ENCODE measurements around the gene TRIM3. TPM values are rescaled to one million over a fixed set of nuclear protein-coding genes. Genes with fewer than 3 reads are reported as not detected.

The TRIM3 gene
- total and polyA plus RNA-seq, 12 donors: 6.3 to 14.6 (median 9.4) TPM

DNA sequence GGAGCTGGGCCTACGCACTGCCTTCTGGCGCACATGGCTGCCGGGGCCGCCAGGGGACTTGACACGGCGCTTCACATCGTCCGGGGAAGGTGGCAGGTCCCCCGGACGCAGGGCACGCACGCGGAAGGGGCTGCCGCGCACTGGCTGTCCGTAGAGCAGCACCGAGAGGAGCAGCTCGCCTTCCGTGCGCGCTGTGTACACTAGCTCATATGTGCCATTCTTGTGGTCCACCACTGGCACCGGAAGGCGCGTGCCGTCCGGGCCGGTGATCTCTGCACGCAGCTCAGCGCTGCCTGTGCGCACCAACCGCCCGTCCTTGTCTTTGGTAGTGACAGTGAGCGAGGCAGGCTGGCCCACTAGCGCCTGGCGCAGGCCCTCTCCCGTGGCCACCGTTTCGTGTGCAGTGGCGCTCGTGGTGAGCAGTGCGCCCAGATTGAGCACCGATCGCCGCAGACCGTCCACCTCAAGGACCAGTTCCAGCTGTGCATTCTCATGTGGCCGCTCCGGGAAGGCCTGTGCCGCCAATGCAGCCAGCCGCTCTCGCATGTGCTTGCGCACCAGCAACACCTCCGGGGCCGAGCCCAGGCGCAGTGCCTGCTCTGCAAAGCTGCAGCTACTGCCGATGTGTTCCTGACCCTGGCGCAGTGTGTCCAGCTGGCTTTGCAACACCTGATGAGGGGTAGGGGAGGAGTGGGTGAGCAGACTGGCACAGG is 17.2 kb downstream of the TRIM3 start:
- ATAC-seq (peak in 1 of 8 donors; percentile 52), DNase-seq (no peak)
- H3K36me3 ChIP-seq: peaks cover 0 to 100% (median 52%) of the 10 kb centered on the region in 9 donors
- 96 to 97% methylated on average over 56 of the region's 56 CpGs for WGBS, 2 donors
- TF ChIP-seq CTCF (IDR thresholded peaks at IDR 0.05): no peak
- no peaks in the 10 kb centered on the region for H3K27me3 ChIP-seq
- intact Hi-C loops (cut with DNase I): no loop called here
- no peaks in the 10 kb centered on the region for H3K4me1 ChIP-seq
- H3K9me3 ChIP-seq: no peaks in the 10 kb centered on the region
- H3K27ac ChIP-seq: no peak overlapping the region
- no peak overlapping the region for H3K4me3 ChIP-seq

- Histone ChIP-seq H3K36me3 (peaks cover 3 to 100% (median 60%) of the 10 kb centered on the region in 9 donors), H3K4me3 (no peak overlapping the region), H3K9me3 (no peaks in the 10 kb centered on the region), H3K27ac (no peak overlapping the region), H3K27me3 (no peaks in the 10 kb centered on the region), H3K4me1 (no peaks in the 10 kb centered on the region)
- 70 to 85% methylated on average over 2 of the region's 2 CpGs for WGBS, 2 donors
- TF ChIP-seq CTCF (IDR thresholded peaks at IDR 0.05): no peak
- ATAC-seq: no peak
- intact Hi-C loops (cut with DNase I): no loop called here
- no peak for DNase-seq
Measured at GRCh38 chr11:6455070-6455469, 18.7 kb downstream of the TRIM3 start.

DNA sequence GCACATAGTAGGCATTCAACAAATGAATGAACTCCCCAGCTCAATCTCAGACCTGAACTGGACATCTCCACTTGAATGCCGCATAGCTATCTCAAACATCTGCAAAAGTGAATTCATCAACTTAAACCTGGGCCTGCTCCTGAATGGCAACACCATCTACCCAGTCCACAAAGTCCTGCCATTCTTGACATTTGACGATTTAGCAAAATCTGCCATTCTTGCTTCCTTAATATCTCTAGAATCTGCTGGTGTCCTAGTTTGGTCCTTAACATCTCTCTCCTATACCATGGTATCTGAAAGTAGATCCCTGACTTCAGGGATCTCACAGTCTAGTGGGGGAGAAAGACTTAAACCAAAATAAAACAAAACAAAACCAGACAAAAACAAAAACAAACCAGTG is 20.6 kb downstream of the TRIM3 start:
- Histone ChIP-seq H3K27ac (no peak overlapping the region), H3K4me1 (no peaks in the 10 kb centered on the region), H3K27me3 (no peaks in the 10 kb centered on the region), H3K36me3 (peaks cover 3 to 100% (median 66%) of the 10 kb centered on the region in 9 donors), H3K9me3 (no peaks in the 10 kb centered on the region), H3K4me3 (no peak overlapping the region)
- no peak for TF ChIP-seq CTCF (IDR thresholded peaks at IDR 0.05)
- ATAC-seq (no peak), DNase-seq (no peak)
- intact Hi-C loops (cut with DNase I): no loop called here
- WGBS, 2 donors: 94 to 97% methylated on average over 2 of the region's 2 CpGs

DNA sequence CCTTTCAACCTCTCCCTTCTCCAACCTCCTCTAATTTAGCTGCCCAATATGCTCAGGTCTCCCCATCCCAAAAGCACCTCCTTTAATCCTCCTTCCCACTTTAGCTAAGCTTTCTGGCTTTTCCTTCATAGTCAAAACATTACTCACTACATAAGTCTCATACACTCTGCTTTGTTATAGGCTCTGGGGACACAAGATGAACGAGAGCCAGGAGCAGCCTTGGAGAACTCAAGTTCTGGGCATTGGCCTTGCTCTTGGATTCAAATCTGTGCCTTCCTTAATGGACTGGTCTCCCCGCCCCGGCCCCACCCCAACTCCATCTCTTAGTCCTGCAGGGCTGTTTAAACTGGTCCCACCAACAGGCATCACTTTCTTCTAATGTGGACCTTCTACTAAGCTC is 21.5 kb downstream of the TRIM3 start:
- peaks cover 3 to 100% (median 62%) of the 10 kb centered on the region in 9 donors for H3K36me3 ChIP-seq
- H3K4me3 ChIP-seq: no peak overlapping the region
- 83 to 92% methylated on average over 3 of the region's 3 CpGs for WGBS, 2 donors
- DNase-seq (no peak), ATAC-seq (peak in 1 of 8 donors; percentile 32)
- no peaks in the 10 kb centered on the region for H3K27me3 ChIP-seq
- H3K9me3 ChIP-seq: no peaks in the 10 kb centered on the region
- no peak overlapping the region for H3K27ac ChIP-seq
- H3K4me1 ChIP-seq: no peaks in the 10 kb centered on the region
- intact Hi-C loops (cut with DNase I): no loop called here
- no peak for TF ChIP-seq CTCF (IDR thresholded peaks at IDR 0.05)
